Left ventricle myocardium inferior (tissue), 1 donor: ENCODE measurements around the gene NKAPD1. TPM values are rescaled to one million over a fixed set of nuclear protein-coding genes. Genes with fewer than 3 reads are reported as not detected.
A peak's percentile ranks its signal among the peaks of the same experiment; 100 is the strongest.

Experiments
- DNase-seq: peaks from one replicate; pipeline ENCODE4 v3.0.0-alpha.2; 2020
- H3K27ac ChIP-seq: fragments of 200-600 bp; replicated peaks from 2 replicates; pipeline ENCODE4 v1.8.0; 2021
- H3K27me3 ChIP-seq: fragments of 200-600 bp; 2 replicates; pipeline ENCODE4 v1.8.0; 2021; ENCODE audit warnings: low read depth
- H3K36me3 ChIP-seq: fragments of 200-600 bp; 2 replicates; pipeline ENCODE4 v1.8.0; 2021
- H3K4me1 ChIP-seq: fragments of 200-600 bp; 2 replicates; pipeline ENCODE4 v1.8.0; 2021
- H3K4me3 ChIP-seq: fragments of 200-600 bp; 2 replicates; pipeline ENCODE4 v1.8.0; 2021; ENCODE audit warnings: mild to moderate bottlenecking, moderate library complexity
- H3K9me3 ChIP-seq: fragments of 200-600 bp; replicated peaks from 2 replicates; pipeline ENCODE4 v1.8.0; 2021
- intact Hi-C: fragments of 100-400 bp; cut with micrococcal nuclease; formaldehyde crosslinking; loops from one replicate; pipeline ENCODE4 v1.11.0; 2022
- total RNA-seq: library from RNA; stranded (reverse); fragmentation: NEBNext Ultra II Directional; extraction: Animal tissue kit (Norgen Biotek cat#: 25700); gene quantifications from one replicate; pipeline ENCODE4 v1.2.1, GENCODE V29; 2021
- TF ChIP-seq, protein P1 (sequence below): fragments of 200-600 bp; IDR thresholded peaks from 2 replicates; pipeline ENCODE4 v1.8.0; 2021; ENCODE audit warnings: antibody characterized with exemption, mild to moderate bottlenecking, borderline replicate concordance
- donor health status: DM: no; HTN: yes; CAD: no; lungs with severe emphysema.

The NKAPD1 gene
- total RNA-seq, 1 donor from 2014 or later, result 7.6 TPM

DNA sequence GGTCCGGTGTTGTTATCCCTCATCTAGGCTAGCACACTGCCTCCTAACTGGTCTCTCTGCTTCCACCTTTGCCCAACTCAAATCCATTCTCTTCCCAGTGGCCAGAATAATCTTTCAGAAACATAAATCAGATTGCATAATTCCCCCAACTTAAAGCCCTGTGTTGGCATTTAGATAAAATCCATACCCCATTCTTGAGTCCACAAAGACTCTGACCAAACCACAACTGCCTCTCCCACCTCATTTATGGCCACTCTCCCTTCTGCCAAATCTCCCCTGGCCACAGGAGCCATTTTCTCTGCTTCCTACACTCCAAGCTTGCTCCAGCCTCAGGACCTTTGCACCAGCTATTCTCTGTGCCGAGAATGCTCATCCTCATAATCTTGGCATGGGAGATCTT lies 53.0 kb downstream of the NKAPD1 start:
- TF ChIP-seq, protein P1, sequence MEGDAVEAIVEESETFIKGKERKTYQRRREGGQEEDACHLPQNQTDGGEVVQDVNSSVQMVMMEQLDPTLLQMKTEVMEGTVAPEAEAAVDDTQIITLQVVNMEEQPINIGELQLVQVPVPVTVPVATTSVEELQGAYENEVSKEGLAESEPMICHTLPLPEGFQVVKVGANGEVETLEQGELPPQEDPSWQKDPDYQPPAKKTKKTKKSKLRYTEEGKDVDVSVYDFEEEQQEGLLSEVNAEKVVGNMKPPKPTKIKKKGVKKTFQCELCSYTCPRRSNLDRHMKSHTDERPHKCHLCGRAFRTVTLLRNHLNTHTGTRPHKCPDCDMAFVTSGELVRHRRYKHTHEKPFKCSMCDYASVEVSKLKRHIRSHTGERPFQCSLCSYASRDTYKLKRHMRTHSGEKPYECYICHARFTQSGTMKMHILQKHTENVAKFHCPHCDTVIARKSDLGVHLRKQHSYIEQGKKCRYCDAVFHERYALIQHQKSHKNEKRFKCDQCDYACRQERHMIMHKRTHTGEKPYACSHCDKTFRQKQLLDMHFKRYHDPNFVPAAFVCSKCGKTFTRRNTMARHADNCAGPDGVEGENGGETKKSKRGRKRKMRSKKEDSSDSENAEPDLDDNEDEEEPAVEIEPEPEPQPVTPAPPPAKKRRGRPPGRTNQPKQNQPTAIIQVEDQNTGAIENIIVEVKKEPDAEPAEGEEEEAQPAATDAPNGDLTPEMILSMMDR, result no peak
- DNase-seq, result no peak
- Histone ChIP-seq H3K4me3 (no peak overlapping the region), H3K36me3 (no peaks in the 10 kb centered on the region), H3K4me1 (no peaks in the 10 kb centered on the region), H3K27ac (no peak overlapping the region), H3K9me3 (no peaks in the 10 kb centered on the region), H3K27me3 (no peaks in the 10 kb centered on the region)
- intact Hi-C loops, result no loop called here

DNA sequence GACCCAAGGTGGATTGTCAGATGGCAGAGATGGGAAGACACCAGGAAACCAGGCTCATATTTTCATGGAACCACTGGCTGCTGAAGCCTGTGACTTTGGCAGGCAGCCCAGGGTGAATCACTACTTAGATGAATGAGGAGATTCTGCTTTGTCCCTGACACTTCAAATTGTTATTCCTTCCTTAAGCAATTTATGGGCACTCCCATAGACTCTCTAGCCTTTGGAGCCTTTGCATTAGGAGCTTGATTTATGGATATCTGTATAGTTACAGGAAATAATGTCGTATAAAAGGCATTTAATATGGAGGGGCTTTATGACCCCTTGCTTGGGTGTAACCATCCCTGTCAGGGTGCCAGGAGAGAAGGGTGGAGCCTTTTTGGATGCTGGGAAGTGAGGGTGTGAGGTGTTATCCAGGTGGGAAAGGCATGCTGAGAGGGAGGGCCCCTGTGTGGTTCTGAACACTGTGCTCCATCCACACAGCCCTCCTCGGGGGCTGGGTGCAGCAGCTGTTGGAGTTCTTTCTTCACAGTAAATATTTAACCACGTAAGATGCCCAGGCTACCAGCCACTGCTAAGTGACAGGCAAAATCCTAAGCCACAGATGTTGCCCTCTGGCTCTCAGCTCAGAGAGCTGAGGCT lies 54.5 kb downstream of the NKAPD1 start:
- intact Hi-C loops, result no loop called here
- peak; percentile 18 for DNase-seq
- H3K4me1 ChIP-seq, result no peaks in the 10 kb centered on the region
- no peaks in the 10 kb centered on the region for H3K27me3 ChIP-seq
- TF ChIP-seq, protein P1, result no peak
- H3K9me3 ChIP-seq, result no peaks in the 10 kb centered on the region
- H3K27ac ChIP-seq, result no peak overlapping the region
- H3K4me3 ChIP-seq, result no peak overlapping the region
- H3K36me3 ChIP-seq, result no peaks in the 10 kb centered on the region

DNA sequence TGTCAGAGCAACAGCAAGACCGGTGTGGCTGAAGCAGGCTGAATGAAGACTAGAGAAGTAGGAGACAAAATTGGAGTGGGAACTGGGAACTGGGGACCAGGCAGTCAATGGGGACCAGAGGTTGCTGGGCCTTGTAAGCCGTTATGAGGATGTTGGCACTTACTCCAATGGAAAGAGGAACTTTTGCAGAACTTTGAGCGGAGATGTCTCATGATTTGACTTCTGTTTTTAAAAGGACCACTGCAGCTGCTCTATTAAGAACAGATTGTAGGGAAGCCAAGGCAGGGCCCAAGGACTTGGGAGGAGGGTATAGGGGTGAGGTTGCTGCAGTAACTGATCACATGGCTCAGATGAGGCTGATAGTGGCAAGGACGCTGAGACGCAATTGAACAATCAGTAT lies 55.6 kb downstream of the NKAPD1 start:
- Histone ChIP-seq H3K4me3 (no peak overlapping the region), H3K27me3 (no peaks in the 10 kb centered on the region), H3K36me3 (no peaks in the 10 kb centered on the region), H3K9me3 (no peaks in the 10 kb centered on the region), H3K4me1 (no peaks in the 10 kb centered on the region), H3K27ac (no peak overlapping the region)
- intact Hi-C loops, result no loop called here
- no peak for DNase-seq
- TF ChIP-seq, protein P1, result no peak

DNA sequence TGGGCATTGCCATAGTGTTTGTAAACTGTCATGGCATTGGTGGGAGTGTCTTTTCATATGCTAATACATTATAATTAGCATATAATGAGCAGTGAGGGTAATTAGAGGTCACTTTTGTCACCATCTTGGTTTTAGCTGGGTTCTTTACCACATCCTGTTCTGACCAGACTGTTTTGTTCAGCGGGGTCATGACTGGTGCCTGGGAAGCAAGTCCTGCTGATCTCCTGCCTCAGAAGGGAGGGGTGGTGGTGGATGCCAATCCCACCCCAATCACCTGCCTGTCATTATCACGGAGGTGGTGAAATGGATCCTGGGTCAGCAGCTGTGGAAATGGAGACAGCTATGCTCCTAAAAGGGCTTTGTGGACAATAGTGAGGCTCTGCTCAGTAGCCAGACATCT lies 58.6 kb downstream of the NKAPD1 start:
- H3K27ac ChIP-seq, result no peak overlapping the region
- no peak overlapping the region for H3K4me3 ChIP-seq
- no peaks in the 10 kb centered on the region for H3K9me3 ChIP-seq
- intact Hi-C loops, result no loop called here
- no peaks in the 10 kb centered on the region for H3K4me1 ChIP-seq
- H3K36me3 ChIP-seq, result no peaks in the 10 kb centered on the region
- H3K27me3 ChIP-seq, result no peaks in the 10 kb centered on the region
- TF ChIP-seq, protein P1, result no peak
- no peak for DNase-seq

DNA sequence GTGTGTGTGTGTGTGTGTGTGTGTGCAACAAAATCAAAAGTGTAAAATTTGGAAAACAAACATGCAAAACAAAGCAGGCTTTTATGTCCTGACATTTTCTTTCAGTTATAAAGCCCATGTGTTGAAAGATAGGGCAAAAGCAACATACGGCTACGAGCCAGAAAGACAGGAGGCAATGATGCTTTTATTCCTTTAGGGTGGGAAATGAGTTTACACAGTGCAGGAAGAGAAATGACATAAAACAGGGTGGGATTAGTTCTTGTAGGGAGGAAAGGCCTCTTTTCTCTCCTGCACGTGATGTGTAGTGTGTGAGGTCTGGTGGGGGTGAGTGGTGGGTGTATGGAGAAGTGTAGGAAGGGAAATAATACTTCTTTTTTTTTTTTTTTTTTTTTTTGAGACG lies 60.4 kb downstream of the NKAPD1 start:
- intact Hi-C loops, result no loop called here
- no peak overlapping the region for H3K27ac ChIP-seq
- TF ChIP-seq, protein P1, result no peak
- no peak for DNase-seq
- H3K4me1 ChIP-seq, result no peaks in the 10 kb centered on the region
- H3K4me3 ChIP-seq, result no peak overlapping the region
- no peaks in the 10 kb centered on the region for H3K9me3 ChIP-seq
- H3K27me3 ChIP-seq, result no peaks in the 10 kb centered on the region
- no peaks in the 10 kb centered on the region for H3K36me3 ChIP-seq

Other genes starting within 250 kb of the NKAPD1 start
- gene ALG9, start 202.7 kb upstream of the NKAPD1 start, total RNA-seq, result 14.4 TPM
- gene FDXACB1, start 195.1 kb upstream of the NKAPD1 start, total RNA-seq, result 0.93 TPM
- gene CFAP68, start 194.8 kb upstream of the NKAPD1 start, total RNA-seq, result 26.0 TPM
- gene CRYAB, start 162.5 kb upstream of the NKAPD1 start, total RNA-seq, result 6,704 TPM
- 36.5 TPM for gene HSPB2, start 161.6 kb upstream of the NKAPD1 start, total RNA-seq
- 1.2 TPM for gene C11orf52, start 155.4 kb upstream of the NKAPD1 start, total RNA-seq
- 20.2 TPM for gene DIXDC1, start 137.0 kb upstream of the NKAPD1 start, total RNA-seq
- gene DLAT, start 48.9 kb upstream of the NKAPD1 start, total RNA-seq, result 176 TPM
- gene PIH1D2, start 282 bp upstream of the NKAPD1 start, total RNA-seq, result 2.2 TPM
- gene TIMM8B, start 12.5 kb downstream of the NKAPD1 start, total RNA-seq, result 189 TPM
- gene SDHD, start 12.6 kb downstream of the NKAPD1 start, total RNA-seq, result 290 TPM
- gene IL18, start 89.8 kb downstream of the NKAPD1 start, total RNA-seq, result 1.6 TPM
- gene TEX12, start 93.1 kb downstream of the NKAPD1 start, total RNA-seq, result 0.22 TPM
- 169 TPM for gene BCO2, start 101.2 kb downstream of the NKAPD1 start, total RNA-seq
- 27.0 TPM for gene PTS, start 152.1 kb downstream of the NKAPD1 start, total RNA-seq
- not detected for gene PLET1, start 186.6 kb downstream of the NKAPD1 start, total RNA-seq